Inflammatory macrophage treated with lipopolysaccharide for 1 hour (primary cell): ENCODE measurements around the gene CNDP1.

Experiments
- DNase-seq, 2 donors: peaks; one replicate each; pipeline ENCODE4 v3.0.0-alpha.2; 2020 to 2022

The CNDP1 gene

GRCh38 chr18:74506448-74507084 is 27.7 kb upstream of the CNDP1 start:
- DNase-seq: no peak

- no peak for DNase-seq
Observed at GRCh38 chr18:74507097-74507881, 27.0 kb upstream of the CNDP1 start.

- DNase-seq: no peak
Observed at GRCh38 chr18:74507927-74508326, 26.4 kb upstream of the CNDP1 start.

GRCh38 chr18:74508366-74508765 is 25.9 kb upstream of the CNDP1 start:
- DNase-seq: no peak

GRCh38 chr18:74508821-74509225 is 25.5 kb upstream of the CNDP1 start:
- no peak for DNase-seq

- no peak for DNase-seq
Observed at GRCh38 chr18:74509856-74510769, 24.2 kb upstream of the CNDP1 start.

GRCh38 chr18:74510770-74511095 is 23.6 kb upstream of the CNDP1 start:
- DNase-seq: no peak

- no peak for DNase-seq
Observed at GRCh38 chr18:74511823-74512222, 22.5 kb upstream of the CNDP1 start.

- DNase-seq: no peak
Observed at GRCh38 chr18:74512321-74513053, 21.8 kb upstream of the CNDP1 start.

- DNase-seq: no peak
Observed at GRCh38 chr18:74513149-74513882, 21.0 kb upstream of the CNDP1 start.

- DNase-seq: no peak
Observed at GRCh38 chr18:74513883-74514205, 20.5 kb upstream of the CNDP1 start.

- no peak for DNase-seq
Observed at GRCh38 chr18:74514860-74515495, 19.3 kb upstream of the CNDP1 start.

GRCh38 chr18:74515620-74516231 is 18.6 kb upstream of the CNDP1 start:
- DNase-seq: no peak

GRCh38 chr18:74516271-74517235 is 17.7 kb upstream of the CNDP1 start:
- DNase-seq: no peak

- no peak for DNase-seq
Observed at GRCh38 chr18:74517236-74517630, 17.1 kb upstream of the CNDP1 start.

GRCh38 chr18:74518456-74519295 is 15.6 kb upstream of the CNDP1 start:
- no peak for DNase-seq

- DNase-seq: no peak
Observed at GRCh38 chr18:74519320-74520095, 14.8 kb upstream of the CNDP1 start.

GRCh38 chr18:74520096-74520833 is 14.0 kb upstream of the CNDP1 start:
- no peak for DNase-seq
